ENCODE results near the gene SLC24A4.

Gene SLC24A4

GRCh38 chr14:92414690-92415445 is 91.9 kb downstream of the SLC24A4 start:
- no peak overlapping the region for H3K4me3 Mint-ChIP-seq
- peaks cover 6% of the 10 kb centered on the region for H3K27me3 Mint-ChIP-seq (ENCODE audit: low read depth)
- H3K9me3 Mint-ChIP-seq: no peaks in the 10 kb centered on the region
- H3K36me3 Mint-ChIP-seq (ENCODE audit: low read depth): no peaks in the 10 kb centered on the region
- no peaks in the 10 kb centered on the region for H3K4me1 Mint-ChIP-seq (ENCODE audit: low read depth)
- H3K27ac Mint-ChIP-seq: no peak overlapping the region

GRCh38 chr14:92415969-92416368 is 93.0 kb downstream of the SLC24A4 start:
- no peaks in the 10 kb centered on the region for H3K9me3 Mint-ChIP-seq
- no peaks in the 10 kb centered on the region for H3K4me1 Mint-ChIP-seq (ENCODE audit: low read depth)
- H3K36me3 Mint-ChIP-seq (ENCODE audit: low read depth): no peaks in the 10 kb centered on the region
- H3K27me3 Mint-ChIP-seq (ENCODE audit: low read depth): peaks cover 6% of the 10 kb centered on the region
- H3K4me3 Mint-ChIP-seq: no peak overlapping the region
- no peak overlapping the region for H3K27ac Mint-ChIP-seq

DNA sequence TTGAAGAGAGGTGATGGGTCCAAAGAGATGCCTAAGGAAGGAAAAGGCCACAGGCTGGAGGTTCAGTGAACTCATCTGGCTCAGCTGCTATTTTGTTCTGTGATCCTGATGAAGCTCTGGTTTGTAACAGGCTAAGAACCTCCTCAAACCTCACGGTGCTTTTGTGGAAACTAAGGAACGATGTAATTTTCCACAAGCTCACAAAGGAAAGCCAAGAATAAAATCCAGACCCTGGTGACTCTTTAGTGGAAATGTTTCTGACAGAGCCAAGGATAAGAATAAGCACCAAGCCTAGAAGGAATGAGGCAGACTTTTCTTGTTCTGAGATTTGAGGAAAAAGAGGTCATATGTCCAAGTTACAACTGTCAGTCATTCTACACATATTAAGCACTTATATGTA is 93.6 kb downstream of the SLC24A4 start:
- no peak overlapping the region for H3K4me3 Mint-ChIP-seq
- H3K27ac Mint-ChIP-seq: no peak overlapping the region
- H3K27me3 Mint-ChIP-seq (ENCODE audit: low read depth): peaks cover 6% of the 10 kb centered on the region
- no peaks in the 10 kb centered on the region for H3K9me3 Mint-ChIP-seq
- H3K4me1 Mint-ChIP-seq (ENCODE audit: low read depth): no peaks in the 10 kb centered on the region
- H3K36me3 Mint-ChIP-seq (ENCODE audit: low read depth): no peaks in the 10 kb centered on the region

GRCh38 chr14:92417759-92418158 is 94.8 kb downstream of the SLC24A4 start:
- Mint-ChIP-seq H3K9me3 (no peaks in the 10 kb centered on the region), H3K27ac (no peak overlapping the region), H3K36me3 (ENCODE audit: low read depth) (no peaks in the 10 kb centered on the region), H3K27me3 (ENCODE audit: low read depth) (peaks cover 6% of the 10 kb centered on the region), H3K4me3 (no peak overlapping the region), H3K4me1 (ENCODE audit: low read depth) (no peaks in the 10 kb centered on the region)

GRCh38 chr14:92421751-92422150 is 98.8 kb downstream of the SLC24A4 start:
- H3K27ac Mint-ChIP-seq: no peak overlapping the region
- peaks cover 4% of the 10 kb centered on the region for H3K27me3 Mint-ChIP-seq (ENCODE audit: low read depth)
- peaks cover 4% of the 10 kb centered on the region for H3K4me1 Mint-ChIP-seq (ENCODE audit: low read depth)
- no peaks in the 10 kb centered on the region for H3K9me3 Mint-ChIP-seq
- H3K36me3 Mint-ChIP-seq (ENCODE audit: low read depth): no peaks in the 10 kb centered on the region
- H3K4me3 Mint-ChIP-seq: no peak overlapping the region

DNA sequence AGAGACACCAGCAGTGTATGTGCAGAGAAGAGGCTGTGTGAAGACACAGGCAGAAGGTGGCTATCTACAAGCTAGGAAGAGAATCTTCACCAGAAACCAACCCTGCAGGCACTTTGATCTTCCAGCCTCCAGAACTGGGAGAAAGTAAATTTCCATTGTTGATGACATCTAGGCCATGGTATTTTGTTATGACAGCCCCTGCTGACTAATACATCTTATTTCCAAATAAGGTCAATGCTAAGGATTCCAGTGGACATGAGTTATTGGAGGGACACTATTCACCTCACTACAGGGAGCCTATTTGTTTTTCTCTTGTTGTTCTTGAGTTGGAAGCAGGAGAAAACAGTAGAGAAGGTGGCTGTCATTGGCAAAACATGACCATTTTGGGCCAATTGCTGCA is 102.1 kb downstream of the SLC24A4 start:
- peaks cover 4% of the 10 kb centered on the region for H3K4me1 Mint-ChIP-seq (ENCODE audit: low read depth)
- H3K4me3 Mint-ChIP-seq: no peak overlapping the region
- H3K27ac Mint-ChIP-seq: no peak overlapping the region

GRCh38 chr14:92426237-92426636 is 103.3 kb downstream of the SLC24A4 start:
- Mint-ChIP-seq H3K27me3 (ENCODE audit: low read depth) (peaks cover 4% of the 10 kb centered on the region), H3K36me3 (ENCODE audit: low read depth) (no peaks in the 10 kb centered on the region), H3K4me1 (ENCODE audit: low read depth) (peaks cover 4% of the 10 kb centered on the region), H3K4me3 (no peak overlapping the region), H3K27ac (no peak overlapping the region), H3K9me3 (no peaks in the 10 kb centered on the region)

More for the DNA sequence above, 102.1 kb downstream of the SLC24A4 start:
- Mint-ChIP-seq H3K36me3 (ENCODE audit: low read depth) (no peaks in the 10 kb centered on the region), H3K27me3 (ENCODE audit: low read depth) (peaks cover 4% of the 10 kb centered on the region), H3K9me3 (no peaks in the 10 kb centered on the region)

GRCh38 chr14:92427096-92427495 is 104.1 kb downstream of the SLC24A4 start:
- Mint-ChIP-seq H3K27ac (no peak overlapping the region), H3K4me1 (ENCODE audit: low read depth) (peaks cover 4% of the 10 kb centered on the region), H3K9me3 (no peaks in the 10 kb centered on the region), H3K36me3 (ENCODE audit: low read depth) (no peaks in the 10 kb centered on the region), H3K27me3 (ENCODE audit: low read depth) (peaks cover 4% of the 10 kb centered on the region), H3K4me3 (no peak overlapping the region)

DNA sequence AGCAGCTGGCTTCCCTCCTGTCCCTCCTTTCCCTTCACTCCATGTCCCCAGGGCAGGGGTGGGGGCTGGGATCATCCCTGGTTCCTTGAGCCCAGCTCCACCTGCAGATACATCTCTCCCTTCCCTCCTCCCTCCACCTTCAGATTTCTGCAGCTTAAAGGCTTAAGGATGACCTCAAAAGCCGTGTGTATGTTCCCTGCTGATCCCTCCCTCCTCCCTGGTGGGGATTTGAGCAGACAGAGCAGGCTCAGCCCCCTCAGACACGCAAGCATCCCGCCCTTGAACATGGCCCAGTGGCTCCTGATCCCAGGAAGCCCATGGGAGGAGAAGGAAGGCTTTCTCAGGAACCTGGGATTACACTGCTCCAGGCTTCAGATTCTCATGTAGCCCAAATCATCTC is 107.7 kb downstream of the SLC24A4 start:
- Mint-ChIP-seq H3K9me3 (no peaks in the 10 kb centered on the region), H3K27ac (no peak overlapping the region), H3K4me3 (no peak overlapping the region), H3K36me3 (ENCODE audit: low read depth) (no peaks in the 10 kb centered on the region), H3K4me1 (ENCODE audit: low read depth) (peaks cover 4% of the 10 kb centered on the region), H3K27me3 (ENCODE audit: low read depth) (peaks cover 4% of the 10 kb centered on the region)

GRCh38 chr14:92431199-92431725 is 108.3 kb downstream of the SLC24A4 start:
- no peak overlapping the region for H3K4me3 Mint-ChIP-seq
- no peaks in the 10 kb centered on the region for H3K4me1 Mint-ChIP-seq (ENCODE audit: low read depth)
- H3K27ac Mint-ChIP-seq: no peak overlapping the region
- no peaks in the 10 kb centered on the region for H3K27me3 Mint-ChIP-seq (ENCODE audit: low read depth)
- H3K36me3 Mint-ChIP-seq (ENCODE audit: low read depth): no peaks in the 10 kb centered on the region
- H3K9me3 Mint-ChIP-seq: no peaks in the 10 kb centered on the region

GRCh38 chr14:92433407-92433806 is 110.4 kb downstream of the SLC24A4 start:
- peaks cover 5% of the 10 kb centered on the region for H3K27me3 Mint-ChIP-seq (ENCODE audit: low read depth)
- H3K36me3 Mint-ChIP-seq (ENCODE audit: low read depth): no peaks in the 10 kb centered on the region
- peaks cover 3% of the 10 kb centered on the region for H3K9me3 Mint-ChIP-seq
- no peak overlapping the region for H3K27ac Mint-ChIP-seq
- H3K4me3 Mint-ChIP-seq: no peak overlapping the region
- H3K4me1 Mint-ChIP-seq (ENCODE audit: low read depth): peaks cover 2% of the 10 kb centered on the region

- no peak overlapping the region for H3K4me3 Mint-ChIP-seq
- peaks cover 3% of the 10 kb centered on the region for H3K9me3 Mint-ChIP-seq
- H3K27me3 Mint-ChIP-seq (ENCODE audit: low read depth): peaks cover 8% of the 10 kb centered on the region
- no peaks in the 10 kb centered on the region for H3K36me3 Mint-ChIP-seq (ENCODE audit: low read depth)
- no peak overlapping the region for H3K27ac Mint-ChIP-seq
- peaks cover 2% of the 10 kb centered on the region for H3K4me1 Mint-ChIP-seq (ENCODE audit: low read depth)
Measured at GRCh38 chr14:92435154-92435553, 112.2 kb downstream of the SLC24A4 start.

DNA sequence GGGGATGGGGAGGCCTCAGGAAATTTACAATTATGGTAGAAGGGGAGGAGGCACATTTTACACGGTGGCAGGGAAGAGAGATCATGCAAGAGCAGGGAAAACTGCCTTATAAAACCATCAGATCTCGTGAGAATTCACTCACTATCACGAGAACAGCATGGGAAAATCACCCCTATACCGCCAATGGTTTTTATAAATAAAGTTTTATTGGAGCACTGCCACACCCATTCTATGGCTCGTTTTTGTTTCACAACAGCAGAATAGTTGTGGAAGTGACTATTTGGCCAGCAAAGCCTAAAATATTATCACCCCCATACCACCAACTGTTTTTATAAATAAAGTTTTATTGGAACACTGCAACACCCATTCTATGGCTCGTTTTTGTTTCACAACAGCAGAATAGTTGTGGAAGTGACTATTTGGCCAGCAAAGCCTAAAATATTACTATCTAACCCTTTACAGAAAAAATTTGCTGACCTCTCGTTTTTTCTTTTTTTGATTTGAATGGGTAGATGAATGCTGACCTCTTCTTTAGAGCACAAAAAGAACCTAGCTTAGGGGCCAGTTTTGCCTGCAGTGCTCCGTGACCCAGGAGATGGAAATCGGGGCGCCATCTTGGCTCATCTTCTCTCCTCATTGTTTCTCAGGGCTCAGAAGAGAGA is 113.3 kb downstream of the SLC24A4 start:
- Mint-ChIP-seq H3K9me3 (peaks cover 3% of the 10 kb centered on the region), H3K4me1 (ENCODE audit: low read depth) (peaks cover 2% of the 10 kb centered on the region), H3K36me3 (ENCODE audit: low read depth) (no peaks in the 10 kb centered on the region), H3K4me3 (no peak overlapping the region), H3K27me3 (ENCODE audit: low read depth) (peaks cover 8% of the 10 kb centered on the region), H3K27ac (no peak overlapping the region)

- Mint-ChIP-seq H3K4me3 (no peak overlapping the region), H3K4me1 (ENCODE audit: low read depth) (peaks cover 2% of the 10 kb centered on the region), H3K27me3 (ENCODE audit: low read depth) (peaks cover 8% of the 10 kb centered on the region), H3K36me3 (ENCODE audit: low read depth) (no peaks in the 10 kb centered on the region), H3K27ac (no peak overlapping the region), H3K9me3 (peaks cover 3% of the 10 kb centered on the region)
Measured at GRCh38 chr14:92437309-92437708, 114.3 kb downstream of the SLC24A4 start.

GRCh38 chr14:92437729-92438285 is 114.8 kb downstream of the SLC24A4 start:
- H3K4me1 Mint-ChIP-seq (ENCODE audit: low read depth): peaks cover 2% of the 10 kb centered on the region
- H3K36me3 Mint-ChIP-seq (ENCODE audit: low read depth): no peaks in the 10 kb centered on the region
- no peak overlapping the region for H3K27ac Mint-ChIP-seq
- H3K27me3 Mint-ChIP-seq (ENCODE audit: low read depth): peaks cover 8% of the 10 kb centered on the region
- peaks cover 3% of the 10 kb centered on the region for H3K9me3 Mint-ChIP-seq
- no peak overlapping the region for H3K4me3 Mint-ChIP-seq

Measured in T-helper 1 cell treated with Interleukin-12 subunit alpha and Interleukin-12 subunit beta and Interleukin-4 antibody, amounts not matched to agents 30 μg/mL and 1 μg/mL, for 36 hours (primary cell).